GM10248 (cell line): Measurements from ENCODE around the gene KDR.

Experiments used
- CTCF ChIA-PET: fragments of 300-600 bp; sonication (Branson Sonifier 250); formaldehyde crosslinking; extraction: SDS; loops from one replicate; lab custom pipeline; 2021; ENCODE audit warnings: antibody characterized with exemption; lab: Yijun Ruan, JAX
- POLR2A ChIA-PET: fragments of 350-650 bp; sonication (Branson Sonifier 250); formaldehyde crosslinking; extraction: SDS; loops from one replicate; lab custom pipeline; 2020; ENCODE audit warnings: antibody characterized with exemption; lab: Yijun Ruan, JAX
- DNase-seq: peaks from one replicate; pipeline ENCODE4 v3.0.0; 2012; ENCODE audit errors: extremely low spot score
- TF ChIP-seq, protein P1 (sequence below): IDR thresholded peaks from 2 replicates; pipeline ENCODE4 v1.5.1; 2012; ENCODE audit warnings: mild to moderate bottlenecking, low read depth; ENCODE audit errors: extremely low read depth, missing control alignments, control extremely low read depth

The KDR gene

DNA sequence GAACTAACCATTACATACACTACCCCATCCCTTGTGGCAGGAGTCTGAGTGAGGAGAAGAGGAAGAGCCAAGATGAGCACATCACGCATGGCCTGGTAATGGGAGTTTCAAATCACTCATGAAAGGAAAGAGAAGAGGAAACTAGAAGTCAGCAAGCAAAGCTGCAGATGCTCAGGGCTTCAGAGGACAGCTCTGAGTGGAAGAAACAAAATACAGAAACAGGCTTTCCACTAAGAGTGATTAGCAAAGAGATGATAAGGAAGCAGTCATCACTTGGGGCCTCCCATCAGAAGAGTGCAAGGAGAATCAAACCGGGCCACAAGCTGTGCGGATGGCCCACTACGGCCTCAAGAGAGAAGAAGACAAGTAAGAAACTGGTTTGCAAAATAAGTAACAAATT lies 25.6 kb downstream of the KDR start:
- CTCF ChIA-PET = interaction anchor here (1.5 kb wide), 1 partner anchor 13 kb away, joined by 4 read pairs; no protein-coding TSS in a partner anchor
- POLR2A ChIA-PET = no interaction called here
- TF ChIP-seq, protein P1, sequence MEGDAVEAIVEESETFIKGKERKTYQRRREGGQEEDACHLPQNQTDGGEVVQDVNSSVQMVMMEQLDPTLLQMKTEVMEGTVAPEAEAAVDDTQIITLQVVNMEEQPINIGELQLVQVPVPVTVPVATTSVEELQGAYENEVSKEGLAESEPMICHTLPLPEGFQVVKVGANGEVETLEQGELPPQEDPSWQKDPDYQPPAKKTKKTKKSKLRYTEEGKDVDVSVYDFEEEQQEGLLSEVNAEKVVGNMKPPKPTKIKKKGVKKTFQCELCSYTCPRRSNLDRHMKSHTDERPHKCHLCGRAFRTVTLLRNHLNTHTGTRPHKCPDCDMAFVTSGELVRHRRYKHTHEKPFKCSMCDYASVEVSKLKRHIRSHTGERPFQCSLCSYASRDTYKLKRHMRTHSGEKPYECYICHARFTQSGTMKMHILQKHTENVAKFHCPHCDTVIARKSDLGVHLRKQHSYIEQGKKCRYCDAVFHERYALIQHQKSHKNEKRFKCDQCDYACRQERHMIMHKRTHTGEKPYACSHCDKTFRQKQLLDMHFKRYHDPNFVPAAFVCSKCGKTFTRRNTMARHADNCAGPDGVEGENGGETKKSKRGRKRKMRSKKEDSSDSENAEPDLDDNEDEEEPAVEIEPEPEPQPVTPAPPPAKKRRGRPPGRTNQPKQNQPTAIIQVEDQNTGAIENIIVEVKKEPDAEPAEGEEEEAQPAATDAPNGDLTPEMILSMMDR = no peak
- DNase-seq = no peak

DNA sequence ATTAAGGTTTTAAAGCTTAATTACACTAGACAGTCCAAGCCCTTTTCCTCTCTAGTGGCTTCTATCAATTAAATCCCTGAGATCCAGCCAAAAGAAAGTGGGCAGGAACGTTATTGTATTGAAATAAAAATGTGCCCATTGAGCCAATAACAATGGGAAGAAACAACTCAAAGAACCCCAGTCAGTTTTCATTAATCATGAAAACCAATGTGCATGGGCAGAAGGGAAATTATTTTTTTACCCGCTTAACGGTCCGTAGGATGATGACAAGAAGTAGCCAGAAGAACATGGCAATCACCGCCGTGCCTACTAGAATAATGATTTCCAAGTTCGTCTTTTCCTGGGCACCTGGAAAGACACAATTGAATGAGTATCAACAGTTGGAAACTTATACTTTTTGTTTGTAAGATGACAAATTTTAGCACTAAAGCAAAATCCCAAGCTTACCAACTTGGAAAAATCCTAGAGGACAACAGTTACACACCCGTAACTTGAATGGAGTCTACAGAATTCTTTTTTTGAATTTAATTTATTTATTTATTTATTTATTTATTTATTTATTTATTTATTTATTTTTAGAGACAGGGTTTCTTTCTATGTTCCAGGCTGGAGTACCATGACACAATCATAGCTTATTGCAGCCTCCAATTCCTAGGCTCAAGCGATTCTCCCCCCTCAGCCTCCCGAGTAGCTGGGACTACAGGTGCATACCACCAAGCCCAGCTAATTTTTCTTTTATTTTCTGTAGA lies 26.8 kb downstream of the KDR start:
- ChIA-PET CTCF (interaction anchor here (0.8 kb wide), 1 partner anchor 9 kb away, joined by 3 read pairs; no protein-coding TSS in a partner anchor), POLR2A (no interaction called here)
- no peak for DNase-seq
- TF ChIP-seq, protein P1 = no peak

DNA sequence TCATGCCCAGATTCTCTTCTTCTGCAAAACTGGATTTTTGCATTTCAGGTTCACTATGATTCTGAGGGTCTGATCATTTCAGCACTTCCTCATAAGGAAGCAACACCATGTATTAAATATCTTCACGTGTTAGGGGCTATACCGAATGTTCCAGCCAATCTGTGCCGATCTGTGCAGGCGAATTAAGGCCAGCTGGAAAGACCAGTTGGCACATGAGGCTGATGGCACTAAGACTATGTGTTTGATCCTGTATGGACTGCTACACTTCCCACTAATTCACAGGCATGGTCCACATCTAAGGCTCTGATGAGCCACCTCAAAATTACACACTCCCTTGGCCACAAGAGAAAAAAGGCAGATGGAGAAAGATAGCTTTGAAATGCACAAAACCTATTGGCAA lies 28.8 kb downstream of the KDR start:
- TF ChIP-seq, protein P1 = no peak
- ChIA-PET POLR2A (no interaction called here), CTCF (interaction anchor here (1.3 to 1.5 kb wide), 3 partner anchors 9 to 249 kb away, joined by 3 to 4 read pairs (median 3); partner anchors contain the start of gene SRD5A3)
- DNase-seq = no peak

DNA sequence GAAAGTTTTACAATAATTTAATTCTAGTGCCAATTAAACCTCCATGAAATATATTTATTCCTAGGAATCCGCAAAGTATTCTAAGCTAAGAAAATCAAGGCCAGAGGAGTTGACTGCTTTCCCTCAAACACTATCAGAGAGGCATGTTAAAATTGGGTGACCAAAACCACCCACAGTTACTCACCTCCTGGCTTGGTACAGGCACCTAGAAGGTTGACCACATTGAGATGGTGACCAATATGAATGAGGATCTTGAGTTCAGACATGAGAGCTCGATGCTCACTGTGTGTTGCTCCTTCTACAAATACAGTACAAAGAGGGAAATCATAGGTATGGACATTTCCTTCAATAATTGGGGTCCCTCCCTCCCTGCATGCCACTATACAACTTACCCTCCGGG lies 29.4 kb downstream of the KDR start:
- TF ChIP-seq, protein P1 = no peak
- ChIA-PET POLR2A (no interaction called here), CTCF (interaction anchor here (1.3 to 1.5 kb wide), 2 partner anchors 21 to 250 kb away, joined by 3 read pairs; partner anchors contain the start of gene SRD5A3)
- no peak for DNase-seq

DNA sequence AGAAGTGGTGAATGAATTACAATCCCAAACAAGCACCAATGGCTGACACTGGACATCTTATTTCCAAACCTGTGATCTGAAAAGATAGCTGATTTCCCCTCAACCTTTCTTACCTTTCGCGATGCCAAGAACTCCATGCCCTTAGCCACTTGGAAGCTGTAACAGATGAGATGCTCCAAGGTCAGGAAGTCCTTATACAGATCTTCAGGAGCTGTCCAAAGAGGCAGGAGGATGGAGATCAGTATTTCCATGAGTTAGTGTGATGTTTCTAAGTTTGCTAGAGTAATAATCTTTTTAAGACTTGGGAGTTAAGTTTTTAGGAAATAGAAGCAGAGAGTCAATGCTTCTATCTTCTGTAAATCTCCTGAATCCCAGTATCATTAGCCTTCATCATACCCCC lies 32.9 kb downstream of the KDR start:
- POLR2A ChIA-PET = no interaction called here
- DNase-seq = no peak
- TF ChIP-seq, protein P1 = no peak
- CTCF ChIA-PET = interaction anchor here (0.7 kb wide), 1 partner anchor 11 kb away, joined by 3 read pairs; no protein-coding TSS in a partner anchor

DNA sequence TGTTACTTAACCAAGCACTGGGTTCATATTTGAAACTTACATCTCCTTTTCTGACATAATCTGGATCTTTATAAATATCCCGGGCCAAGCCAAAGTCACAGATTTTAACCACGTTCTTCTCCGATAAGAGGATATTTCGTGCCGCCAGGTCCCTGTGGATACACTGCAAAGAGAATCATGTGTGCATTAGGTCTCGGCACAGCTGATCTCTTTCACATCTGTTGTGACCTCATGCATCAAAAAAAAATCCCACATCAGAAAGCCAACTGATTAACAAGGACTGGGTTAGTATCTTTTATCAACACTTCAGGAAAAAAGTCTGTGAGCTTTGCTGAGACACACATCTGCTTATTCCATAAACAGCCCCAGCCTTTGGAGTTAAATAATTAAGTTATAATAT lies 35.5 kb downstream of the KDR start:
- ChIA-PET CTCF (no interaction called here), POLR2A (no interaction called here)
- DNase-seq = no peak
- TF ChIP-seq, protein P1 = no peak

DNA sequence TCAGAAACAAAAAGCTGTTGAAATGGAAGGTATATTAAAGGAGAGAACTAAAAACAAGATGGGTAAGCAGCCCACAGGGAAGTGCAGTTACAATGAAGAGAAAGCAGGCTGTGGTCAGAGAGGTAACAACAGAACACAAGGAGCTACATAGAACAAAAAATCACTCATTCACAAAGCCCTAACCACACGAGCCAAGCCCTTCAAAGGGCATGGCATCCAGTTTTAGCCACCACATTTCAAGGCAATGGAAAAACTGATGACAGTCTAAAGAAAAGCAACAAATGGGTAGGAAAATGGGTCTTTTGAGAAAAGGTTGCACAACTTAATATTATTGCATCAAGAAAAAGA lies 37.5 kb downstream of the KDR start:
- ChIA-PET POLR2A (no interaction called here), CTCF (no interaction called here)
- no peak for DNase-seq
- TF ChIP-seq, protein P1 = no peak
